GM21528 (cell line): ENCODE results near the gene LMO7.
"Not testable (repeated sequence)": the region's sequence is repeated elsewhere in the genome, so short reads cannot be mapped to it uniquely, and the experiment has no call there.

Source experiments
- ATAC-seq: cut with Tn5 transposase; IDR thresholded peaks from one replicate; pipeline ENCODE4 v1.9.1; 2021; ENCODE audit warnings: mild to moderate bottlenecking, moderate library complexity; ENCODE audit not compliant: unreplicated experiment, low FRiP score

Gene LMO7

GRCh38 chr13:75694722-75695121 lies 58.6 kb downstream of the LMO7 start:
- ATAC-seq = no peak

GRCh38 chr13:75695908-75696307 lies 59.8 kb downstream of the LMO7 start:
- ATAC-seq = peak; percentile 74

GRCh38 chr13:75699062-75699461 lies 62.9 kb downstream of the LMO7 start:
- no peak for ATAC-seq

- not testable (repeated sequence) for ATAC-seq
These were observed 63.6 kb downstream of the LMO7 start for GRCh38 chr13:75699717-75700116.

- ATAC-seq = no peak
These were observed 64.4 kb downstream of the LMO7 start for GRCh38 chr13:75700552-75700951.

GRCh38 chr13:75702476-75702875 lies 66.3 kb downstream of the LMO7 start:
- ATAC-seq = no peak

GRCh38 chr13:75703769-75704168 lies 67.6 kb downstream of the LMO7 start:
- ATAC-seq = no peak

GRCh38 chr13:75704194-75704926 lies 68.2 kb downstream of the LMO7 start:
- ATAC-seq = no peak

GRCh38 chr13:75704927-75705288 lies 68.8 kb downstream of the LMO7 start:
- ATAC-seq = no peak

GRCh38 chr13:75705395-75705794 lies 69.3 kb downstream of the LMO7 start:
- no peak for ATAC-seq

- no peak for ATAC-seq
These were observed 69.8 kb downstream of the LMO7 start for GRCh38 chr13:75705908-75706307.

GRCh38 chr13:75713852-75714251 lies 77.7 kb downstream of the LMO7 start:
- ATAC-seq = no peak

GRCh38 chr13:75715601-75716523 lies 79.7 kb downstream of the LMO7 start:
- ATAC-seq = peak; percentile 99

- no peak for ATAC-seq
These were observed 81.4 kb downstream of the LMO7 start for GRCh38 chr13:75717525-75717924.

GRCh38 chr13:75721307-75721706 lies 85.2 kb downstream of the LMO7 start:
- no peak for ATAC-seq

- no peak for ATAC-seq
These were observed 87.8 kb downstream of the LMO7 start for GRCh38 chr13:75723901-75724300.

- ATAC-seq = no peak
These were observed 88.8 kb downstream of the LMO7 start for GRCh38 chr13:75724752-75725517.

GRCh38 chr13:75725736-75726135 lies 89.6 kb downstream of the LMO7 start:
- no peak for ATAC-seq

- ATAC-seq = no peak
These were observed 90.2 kb downstream of the LMO7 start for GRCh38 chr13:75726306-75726705.

- ATAC-seq = not testable (repeated sequence)
These were observed 97.0 kb downstream of the LMO7 start for GRCh38 chr13:75733113-75733512.

- no peak for ATAC-seq
These were observed 100.0 kb downstream of the LMO7 start for GRCh38 chr13:75736173-75736572.
